Ishikawa (cell line): Measurements from ENCODE around the gene RBBP9.

Experiments
- EP300 ChIP-seq: IDR thresholded peaks from 2 replicates; pipeline ENCODE4 v1.6.1; 2012; ENCODE audit warnings: borderline replicate concordance
- NFIC ChIP-seq: IDR thresholded peaks from 2 replicates; pipeline ENCODE4 v1.6.1; 2012
- TF ChIP-seq, protein P1 (sequence below): IDR thresholded peaks from 2 replicates; pipeline ENCODE4 v1.6.1; 2012; ENCODE audit warnings: low read depth, mild to moderate bottlenecking

DNA sequence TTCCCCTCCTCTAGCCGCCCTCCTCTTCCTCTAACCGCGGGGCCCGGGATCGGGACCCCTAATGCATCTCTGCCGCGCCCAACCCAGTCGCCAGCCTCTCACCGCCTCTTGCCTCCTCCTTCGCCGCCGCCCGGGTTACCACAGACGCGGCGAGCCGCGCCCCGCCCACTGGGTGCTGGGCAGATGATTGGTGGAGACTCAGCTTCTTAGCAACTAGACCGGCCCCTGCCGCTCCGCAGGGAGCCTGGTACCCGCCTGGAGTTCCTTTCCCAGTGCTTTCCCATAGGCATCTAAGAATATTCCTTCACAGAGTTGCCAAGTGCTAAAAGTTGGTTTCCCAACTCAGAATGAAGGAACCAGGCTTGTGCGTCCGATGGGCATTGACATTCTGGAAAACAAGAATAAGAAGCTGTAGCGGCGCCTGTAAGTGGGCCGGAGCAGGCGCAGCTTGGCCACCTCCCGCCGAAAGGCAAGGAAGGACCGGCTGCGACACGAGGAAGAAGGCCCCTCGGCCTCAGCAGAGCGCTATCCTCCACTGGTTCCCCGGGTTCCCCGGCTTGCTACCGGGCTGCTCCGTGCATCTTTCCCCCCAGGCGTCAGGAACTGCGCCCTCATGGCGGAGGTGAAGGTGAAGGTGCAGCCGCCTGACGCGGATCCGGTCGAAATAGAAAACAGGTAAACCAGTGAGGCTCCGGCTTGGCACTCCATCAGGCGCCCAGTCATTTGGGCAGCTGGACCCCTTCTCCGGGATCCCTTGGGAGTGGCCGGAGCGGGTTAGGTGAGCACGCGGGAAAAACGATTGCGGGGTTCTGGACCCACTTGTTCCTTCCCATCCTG, 29.9 kb downstream of the RBBP9 start, which contains the start of the genes DZANK1 and POLR3F:
- TF ChIP-seq, protein P1, sequence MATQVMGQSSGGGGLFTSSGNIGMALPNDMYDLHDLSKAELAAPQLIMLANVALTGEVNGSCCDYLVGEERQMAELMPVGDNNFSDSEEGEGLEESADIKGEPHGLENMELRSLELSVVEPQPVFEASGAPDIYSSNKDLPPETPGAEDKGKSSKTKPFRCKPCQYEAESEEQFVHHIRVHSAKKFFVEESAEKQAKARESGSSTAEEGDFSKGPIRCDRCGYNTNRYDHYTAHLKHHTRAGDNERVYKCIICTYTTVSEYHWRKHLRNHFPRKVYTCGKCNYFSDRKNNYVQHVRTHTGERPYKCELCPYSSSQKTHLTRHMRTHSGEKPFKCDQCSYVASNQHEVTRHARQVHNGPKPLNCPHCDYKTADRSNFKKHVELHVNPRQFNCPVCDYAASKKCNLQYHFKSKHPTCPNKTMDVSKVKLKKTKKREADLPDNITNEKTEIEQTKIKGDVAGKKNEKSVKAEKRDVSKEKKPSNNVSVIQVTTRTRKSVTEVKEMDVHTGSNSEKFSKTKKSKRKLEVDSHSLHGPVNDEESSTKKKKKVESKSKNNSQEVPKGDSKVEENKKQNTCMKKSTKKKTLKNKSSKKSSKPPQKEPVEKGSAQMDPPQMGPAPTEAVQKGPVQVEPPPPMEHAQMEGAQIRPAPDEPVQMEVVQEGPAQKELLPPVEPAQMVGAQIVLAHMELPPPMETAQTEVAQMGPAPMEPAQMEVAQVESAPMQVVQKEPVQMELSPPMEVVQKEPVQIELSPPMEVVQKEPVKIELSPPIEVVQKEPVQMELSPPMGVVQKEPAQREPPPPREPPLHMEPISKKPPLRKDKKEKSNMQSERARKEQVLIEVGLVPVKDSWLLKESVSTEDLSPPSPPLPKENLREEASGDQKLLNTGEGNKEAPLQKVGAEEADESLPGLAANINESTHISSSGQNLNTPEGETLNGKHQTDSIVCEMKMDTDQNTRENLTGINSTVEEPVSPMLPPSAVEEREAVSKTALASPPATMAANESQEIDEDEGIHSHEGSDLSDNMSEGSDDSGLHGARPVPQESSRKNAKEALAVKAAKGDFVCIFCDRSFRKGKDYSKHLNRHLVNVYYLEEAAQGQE = no peak
- no peak for TF ChIP-seq EP300
- no peak for TF ChIP-seq NFIC
